ENCODE results near the gene LRRK1.

LRRK1 gene

DNA sequence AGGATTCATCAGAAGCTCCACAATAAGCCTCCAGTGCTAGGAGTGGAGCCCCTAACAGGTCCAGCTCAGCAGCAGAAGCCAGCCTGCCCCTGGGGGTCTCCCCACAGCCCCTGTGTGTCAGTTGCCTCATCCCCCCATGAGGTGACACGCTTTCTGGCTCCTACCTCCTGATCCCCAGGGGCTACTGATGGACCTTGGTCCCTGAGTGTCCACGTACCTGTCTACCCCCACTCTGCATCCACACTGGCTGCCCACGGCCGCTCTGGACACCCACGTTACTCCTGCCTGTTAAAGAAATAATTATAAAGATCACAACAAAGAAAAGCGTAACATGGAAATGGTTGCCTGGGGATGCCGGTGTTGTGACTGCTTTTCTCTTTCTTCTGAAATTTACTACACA lies 189.6 kb downstream of the LRRK1 start:
- POLR2A ChIA-PET: interaction anchor here (0.7 kb wide), 1 partner anchor 30 kb away, joined by 3 read pairs; no protein-coding TSS in a partner anchor
- DNase-seq (ENCODE audit: low read depth, low spot score): no peak
- TF ChIP-seq, protein P1, sequence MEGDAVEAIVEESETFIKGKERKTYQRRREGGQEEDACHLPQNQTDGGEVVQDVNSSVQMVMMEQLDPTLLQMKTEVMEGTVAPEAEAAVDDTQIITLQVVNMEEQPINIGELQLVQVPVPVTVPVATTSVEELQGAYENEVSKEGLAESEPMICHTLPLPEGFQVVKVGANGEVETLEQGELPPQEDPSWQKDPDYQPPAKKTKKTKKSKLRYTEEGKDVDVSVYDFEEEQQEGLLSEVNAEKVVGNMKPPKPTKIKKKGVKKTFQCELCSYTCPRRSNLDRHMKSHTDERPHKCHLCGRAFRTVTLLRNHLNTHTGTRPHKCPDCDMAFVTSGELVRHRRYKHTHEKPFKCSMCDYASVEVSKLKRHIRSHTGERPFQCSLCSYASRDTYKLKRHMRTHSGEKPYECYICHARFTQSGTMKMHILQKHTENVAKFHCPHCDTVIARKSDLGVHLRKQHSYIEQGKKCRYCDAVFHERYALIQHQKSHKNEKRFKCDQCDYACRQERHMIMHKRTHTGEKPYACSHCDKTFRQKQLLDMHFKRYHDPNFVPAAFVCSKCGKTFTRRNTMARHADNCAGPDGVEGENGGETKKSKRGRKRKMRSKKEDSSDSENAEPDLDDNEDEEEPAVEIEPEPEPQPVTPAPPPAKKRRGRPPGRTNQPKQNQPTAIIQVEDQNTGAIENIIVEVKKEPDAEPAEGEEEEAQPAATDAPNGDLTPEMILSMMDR (IDR thresholded peaks at IDR 0.05; ENCODE audit: insufficient read depth, low read length, missing control alignments): no peak
- CTCF ChIA-PET: interaction anchor here (1.0 kb wide), 1 partner anchor 13 kb away, joined by 4 read pairs; no protein-coding TSS in a partner anchor
- H3K4me3 ChIP-seq (ENCODE audit: low read depth, low read length): no peak overlapping the region

DNA sequence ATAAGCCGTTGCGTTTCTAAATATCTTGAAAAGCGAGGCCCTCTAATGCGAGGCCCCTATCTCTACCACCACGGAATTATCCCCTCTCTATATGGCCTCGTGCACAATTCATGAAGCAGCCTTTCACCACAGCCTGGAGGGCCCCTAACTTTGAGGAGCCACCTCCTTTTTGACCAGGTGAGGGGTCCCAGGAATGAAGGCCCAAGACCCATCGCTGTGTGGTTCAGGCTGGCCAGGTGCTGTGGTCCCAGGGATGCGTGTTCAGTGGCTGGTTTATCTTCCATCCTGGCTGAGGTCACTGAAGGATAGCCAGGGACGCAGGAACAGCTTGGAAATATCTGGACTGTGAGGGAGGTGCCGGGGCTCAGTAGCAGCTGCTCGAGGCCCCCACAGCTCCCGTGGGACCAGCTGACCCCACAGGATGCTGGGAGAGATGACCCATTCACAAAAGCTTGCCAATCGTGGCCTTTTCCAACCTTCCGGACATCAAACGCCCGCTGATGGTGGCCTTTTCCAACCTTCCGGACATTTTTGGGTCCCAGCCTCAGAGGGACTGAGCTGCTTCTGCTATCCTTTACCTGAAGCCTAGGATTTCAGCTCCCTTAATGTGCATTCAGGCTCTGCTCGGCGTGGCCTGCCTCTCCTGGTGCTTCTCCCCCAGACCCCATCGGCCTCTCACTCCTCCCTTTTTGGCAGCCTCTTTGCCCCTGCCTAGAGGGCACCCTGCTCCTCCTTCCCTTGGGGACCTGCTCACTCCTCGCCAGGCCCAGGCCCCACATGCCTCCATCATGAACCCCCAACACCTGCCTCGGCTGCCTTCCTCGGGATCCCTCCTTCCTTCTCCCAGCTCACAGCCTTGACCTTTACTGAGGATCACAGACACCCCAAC lies 191.8 kb downstream of the LRRK1 start:
- POLR2A ChIA-PET: no interaction called here
- CTCF ChIA-PET: interaction anchor here (0.8 to 4.1 kb wide), 4 partner anchors 10 to 70 kb away, joined by 3 to 21 read pairs (median 4); no protein-coding TSS in a partner anchor
- TF ChIP-seq, protein P1 (IDR thresholded peaks at IDR 0.05; ENCODE audit: insufficient read depth, low read length, missing control alignments): no peak

DNA sequence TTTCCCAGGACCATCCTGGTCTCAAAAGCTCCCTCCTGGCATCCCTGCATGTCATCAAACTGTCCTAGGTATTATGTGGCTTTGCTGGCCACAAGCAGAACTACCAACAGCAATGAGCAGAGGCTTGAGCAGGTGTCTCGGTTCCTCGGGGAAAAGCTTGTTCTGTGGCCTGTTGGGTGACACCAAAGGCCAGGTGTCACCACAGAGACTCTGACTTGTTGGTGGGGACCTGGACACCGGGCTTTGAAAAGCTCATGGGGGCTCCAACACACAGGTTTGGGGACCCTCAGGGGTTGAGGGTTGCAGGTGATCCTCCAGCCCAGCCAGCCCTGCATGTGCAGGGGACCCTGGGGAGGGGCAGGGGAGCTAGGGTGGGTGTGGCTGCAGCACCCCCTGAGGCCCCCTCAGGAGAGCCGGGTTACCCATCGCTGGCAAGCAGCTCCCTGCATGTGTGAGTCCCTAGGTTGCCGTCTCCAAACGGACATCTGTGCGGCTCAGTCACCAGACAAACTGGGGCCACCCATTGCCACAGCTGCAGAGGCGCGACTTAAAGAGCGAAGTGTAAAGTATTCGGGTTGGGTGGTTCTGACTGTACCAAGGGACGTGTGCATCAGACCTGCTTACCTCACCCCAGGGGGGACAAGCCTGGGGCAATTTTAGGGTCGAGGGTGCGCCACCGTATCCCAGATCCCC lies 192.6 kb downstream of the LRRK1 start:
- no peak for DNase-seq (ENCODE audit: low read depth, low spot score)
- ChIA-PET CTCF (interaction anchor here (1.0 to 4.1 kb wide), 3 partner anchors 10 to 71 kb away, joined by 3 to 21 read pairs (median 5); no protein-coding TSS in a partner anchor), POLR2A (no interaction called here)
- TF ChIP-seq, protein P1 (IDR thresholded peaks at IDR 0.05; ENCODE audit: insufficient read depth, low read length, missing control alignments): no peak
- H3K4me3 ChIP-seq (ENCODE audit: low read depth, low read length): no peak overlapping the region

More for the DNA sequence above, 191.8 kb downstream of the LRRK1 start:
- H3K4me3 ChIP-seq (ENCODE audit: low read depth, low read length): no peak overlapping the region
- no peak for DNase-seq (ENCODE audit: low read depth, low spot score)

DNA sequence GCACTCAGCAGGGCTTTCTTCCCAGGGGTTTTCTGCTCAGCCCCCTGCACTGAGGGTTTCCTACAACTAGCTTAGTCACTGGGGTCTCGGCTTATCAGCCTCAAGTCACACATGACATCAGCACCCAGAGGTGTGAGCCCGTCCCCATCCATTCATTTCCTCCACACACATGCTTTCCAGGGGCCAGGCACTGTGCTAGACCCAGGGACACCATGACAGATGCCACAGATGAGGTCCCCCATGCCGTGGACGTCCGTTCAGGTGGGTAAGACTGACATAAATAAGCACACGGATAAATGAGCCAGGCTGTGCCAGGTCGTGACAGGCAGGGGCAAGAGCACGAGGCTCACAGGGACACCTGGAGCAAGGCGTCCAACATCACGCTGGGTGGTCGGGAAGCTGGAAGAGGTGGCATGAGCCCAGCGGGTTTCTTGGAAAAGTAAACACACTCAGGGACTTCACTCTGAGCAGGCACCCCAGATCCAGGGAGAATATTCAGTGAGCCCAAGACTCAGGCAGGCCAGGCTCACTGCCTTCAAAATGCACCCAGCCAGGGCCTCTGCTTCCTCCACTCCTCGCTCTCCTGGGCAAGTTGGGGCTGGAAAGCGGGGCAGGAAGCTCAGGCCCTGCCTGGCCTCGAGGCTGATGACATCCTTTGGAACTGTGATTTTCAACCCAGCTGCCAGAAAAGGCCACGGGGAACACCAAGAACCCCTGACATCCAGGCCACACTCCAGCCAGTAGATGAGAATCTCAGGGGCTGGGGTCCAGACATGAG lies 193.4 kb downstream of the LRRK1 start:
- CTCF ChIA-PET: interaction anchor here (1.0 to 4.1 kb wide), 3 partner anchors 8 to 23 kb away, joined by 3 to 21 read pairs (median 5); no protein-coding TSS in a partner anchor
- DNase-seq (ENCODE audit: low read depth, low spot score): no peak
- H3K4me3 ChIP-seq (ENCODE audit: low read depth, low read length): no peak overlapping the region
- POLR2A ChIA-PET: no interaction called here
- TF ChIP-seq, protein P1 (IDR thresholded peaks at IDR 0.05; ENCODE audit: insufficient read depth, low read length, missing control alignments): no peak

DNA sequence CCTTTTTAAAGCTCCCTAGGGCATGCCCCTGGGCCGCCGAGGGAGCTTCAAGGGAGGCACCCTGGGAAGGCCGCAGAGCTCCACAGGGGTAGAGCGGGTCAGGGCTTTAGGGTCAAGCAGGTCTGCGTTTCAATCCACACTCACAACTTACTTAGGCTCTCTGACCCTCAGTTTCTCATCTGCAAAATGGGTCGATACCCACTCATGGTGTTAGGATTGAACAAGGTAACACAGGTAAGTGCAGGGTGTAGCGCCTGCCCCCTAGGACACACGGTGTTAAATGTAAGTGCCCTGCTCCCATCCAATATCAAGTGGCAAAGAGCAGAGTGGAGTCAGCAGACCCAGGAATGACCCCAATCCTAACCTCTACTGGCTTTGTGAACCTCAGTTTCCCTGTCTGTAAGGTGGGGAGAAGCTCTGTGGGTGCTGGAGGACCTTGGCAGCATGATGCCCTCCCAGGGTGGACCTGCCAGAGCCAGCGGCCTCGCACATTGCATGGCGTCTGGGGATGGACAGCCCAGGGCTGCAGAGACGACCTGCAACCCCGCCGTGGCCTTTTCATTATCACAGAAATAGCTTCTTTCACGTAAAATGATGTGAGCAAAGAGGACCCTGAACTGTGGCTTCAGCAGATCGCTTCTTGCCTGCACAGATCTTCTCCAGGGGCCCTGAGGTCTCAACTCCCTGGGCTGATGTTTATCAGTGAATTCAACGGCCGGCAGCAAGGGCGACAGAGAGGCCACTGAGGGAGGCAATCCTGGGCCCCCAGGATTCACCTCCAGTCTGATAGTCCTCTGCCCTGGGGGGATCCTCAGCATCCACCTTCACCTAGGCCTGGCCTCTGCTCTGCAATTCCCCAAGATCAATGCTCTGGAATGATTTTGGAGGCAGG lies 194.2 kb downstream of the LRRK1 start:
- POLR2A ChIA-PET: no interaction called here
- CTCF ChIA-PET: interaction anchor here (1.0 to 4.1 kb wide), 2 partner anchors 9 to 24 kb away, joined by 3 to 21 read pairs; no protein-coding TSS in a partner anchor
- DNase-seq (ENCODE audit: low read depth, low spot score): no peak
- no peak overlapping the region for H3K4me3 ChIP-seq (ENCODE audit: low read depth, low read length)
- TF ChIP-seq, protein P1 (IDR thresholded peaks at IDR 0.05; ENCODE audit: insufficient read depth, low read length, missing control alignments): no peak

All from AG04449 (cell line).